ENCODE results near the gene SYNGR1. TPM values are rescaled to one million over a fixed set of nuclear protein-coding genes. Genes with fewer than 3 reads are reported as not detected.

SYNGR1 gene
- total and polyA plus RNA-seq, 12 donors, result 29.8 to 85.8 (median 41.6) TPM

DNA sequence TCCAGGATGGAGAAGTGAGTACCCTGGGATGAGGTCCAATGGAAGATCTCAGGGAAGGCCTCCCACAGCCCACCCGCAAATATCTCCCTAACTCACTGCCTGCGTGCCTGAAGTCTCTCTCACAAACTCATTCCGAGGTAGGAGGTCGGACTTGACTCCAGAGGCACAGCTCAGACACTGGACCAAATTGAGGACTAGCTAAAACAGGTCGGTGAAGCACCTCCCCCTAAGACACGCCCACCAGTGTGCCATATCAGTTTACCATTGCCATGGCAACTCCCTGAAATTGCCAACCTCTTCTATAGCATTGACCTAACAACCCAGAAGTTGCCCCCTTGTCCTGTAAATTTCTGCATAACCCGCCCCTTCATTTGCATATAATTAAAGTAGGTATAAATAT is 47.9 kb upstream of the SYNGR1 start:
- intact Hi-C loops (cut with DNase I), result loop anchor here in 2 of 10 donors (2.0 to 10.0 kb wide), 2 partner anchors 23 to 57 kb away; partner anchors contain the start of gene PDGFB (in 1 of the 2)
- H3K27me3 ChIP-seq, result no peaks in the 10 kb centered on the region
- no peak for DNase-seq
- no peaks in the 10 kb centered on the region for H3K36me3 ChIP-seq
- H3K4me3 ChIP-seq, result no peak overlapping the region
- no peak overlapping the region for H3K27ac ChIP-seq
- no peak for TF ChIP-seq CTCF (IDR thresholded peaks at IDR 0.05)
- no peak for ATAC-seq
- H3K4me1 ChIP-seq, result peaks cover 5 to 55% (median 47%) of the 10 kb centered on the region in 9 donors
- WGBS, 2 donors, result 68 to 81% methylated on average over 7 of the region's 7 CpGs
- no peaks in the 10 kb centered on the region for H3K9me3 ChIP-seq

- no peak for TF ChIP-seq CTCF (IDR thresholded peaks at IDR 0.05)
- H3K27ac ChIP-seq, result no peak overlapping the region
- intact Hi-C loops (cut with DNase I), result loop anchor here in 1 of 10 donors (10.0 kb wide), 1 partner anchor 58 kb away; the partner anchor contains the start of gene PDGFB
- no peak for ATAC-seq
- H3K9me3 ChIP-seq, result no peaks in the 10 kb centered on the region
- DNase-seq, result no peak
- WGBS, 2 donors, result 94 to 98% methylated on average over 2 of the region's 2 CpGs
- peaks cover 1 to 53% (median 42%) of the 10 kb centered on the region in 9 donors for H3K4me1 ChIP-seq
- H3K36me3 ChIP-seq, result no peaks in the 10 kb centered on the region
- H3K27me3 ChIP-seq, result no peaks in the 10 kb centered on the region
- no peak overlapping the region for H3K4me3 ChIP-seq
These were observed 47.3 kb upstream of the SYNGR1 start for GRCh38 chr22:39302431-39302960.

- WGBS, 2 donors, result 92 to 93% methylated on average over 11 of the region's 11 CpGs
- intact Hi-C loops (cut with DNase I), result loop anchor here in 1 of 10 donors (10.0 kb wide), 1 partner anchor 59 kb away; the partner anchor contains the start of gene PDGFB
- Histone ChIP-seq H3K9me3 (no peaks in the 10 kb centered on the region), H3K27me3 (no peaks in the 10 kb centered on the region), H3K4me3 (no peak overlapping the region), H3K4me1 (peaks cover 0 to 49% (median 36%) of the 10 kb centered on the region in 9 donors), H3K36me3 (no peaks in the 10 kb centered on the region), H3K27ac (no peak overlapping the region)
- DNase-seq, result no peak
- ATAC-seq, result no peak
- TF ChIP-seq CTCF (IDR thresholded peaks at IDR 0.05), result no peak
These were observed 46.4 kb upstream of the SYNGR1 start for GRCh38 chr22:39303358-39303757.

DNA sequence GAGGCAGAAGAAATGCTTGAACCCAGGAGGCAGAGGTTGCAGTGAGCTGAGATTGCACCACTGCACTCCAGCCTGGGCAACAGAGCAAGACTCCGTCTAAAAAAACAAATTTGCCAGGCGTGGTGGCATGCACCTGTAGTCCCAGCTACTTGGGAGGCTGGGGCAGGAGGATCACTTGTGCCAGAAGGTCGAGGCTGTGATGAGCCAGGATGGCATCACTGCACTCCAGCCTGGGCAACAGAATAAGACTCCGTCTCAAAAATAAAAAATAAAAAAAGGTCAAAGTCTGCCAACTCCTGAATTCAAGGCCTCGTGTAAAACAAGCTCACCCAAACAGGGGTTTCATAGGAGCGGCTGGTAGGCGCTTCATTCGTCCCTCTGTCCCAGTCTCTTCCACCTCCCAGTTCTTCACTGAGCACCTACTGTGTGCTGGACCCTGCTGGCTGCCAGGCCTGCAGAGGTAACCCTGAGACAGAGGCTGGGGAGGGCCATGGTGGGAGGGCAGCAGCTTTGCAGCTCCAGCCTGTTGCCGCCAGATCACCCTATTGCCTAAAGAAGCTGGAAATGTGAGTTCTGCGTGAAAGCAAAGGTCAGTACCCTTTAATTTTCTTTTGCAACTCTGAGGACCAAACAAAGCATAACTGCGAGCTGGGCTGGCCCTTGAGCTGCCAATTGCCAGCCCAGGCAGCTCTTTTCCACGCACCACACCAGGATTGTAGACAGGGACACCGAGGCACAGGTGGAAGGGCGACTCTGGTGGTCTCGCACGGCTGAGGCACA is 45.7 kb upstream of the SYNGR1 start:
- DNase-seq (no peak), ATAC-seq (no peak)
- intact Hi-C loops (cut with DNase I), result loop anchor here in 1 of 10 donors (10.0 kb wide), 1 partner anchor 59 kb away; the partner anchor contains the start of gene PDGFB
- H3K27ac ChIP-seq, result no peak overlapping the region
- no peaks in the 10 kb centered on the region for H3K27me3 ChIP-seq
- no peaks in the 10 kb centered on the region for H3K36me3 ChIP-seq
- whole genome bisulfite sequencing, 2 donors, result 93 to 95% methylated on average over 16 of the region's 16 CpGs
- no peaks in the 10 kb centered on the region for H3K9me3 ChIP-seq
- TF ChIP-seq CTCF (IDR thresholded peaks at IDR 0.05), result no peak
- peaks cover under 1 to 49% (median 33%) of the 10 kb centered on the region in 9 donors for H3K4me1 ChIP-seq
- H3K4me3 ChIP-seq, result no peak overlapping the region

Data from heart right ventricle (tissue), 16 donors.